PC-9 (cell line): ENCODE results near the gene NEDD8. TPM values are rescaled to one million over a fixed set of nuclear protein-coding genes. Genes with fewer than 3 reads are reported as not detected.

Source experiments
- Bru-seq: library from RNA; stranded (reverse); fragments of 400-500 nt; gene quantifications from one replicate; lab custom pipeline; 2021; lab: Mats Ljungman, UMichigan
- BruChase-seq, 2 experiments: library from RNA; stranded (reverse); fragments of 400-500 nt; gene quantifications; one replicate each; lab custom pipeline; 2021; lab: Mats Ljungman, UMichigan
- BruUV-seq: library from RNA; stranded (reverse); fragments of 400-500 nt; replicated peaks from 2 replicates; lab custom pipeline; 2021; lab: Mats Ljungman, UMichigan
- CTCF ChIA-PET: fragments of 300-600 bp; sonication (Branson Sonifier 250); formaldehyde crosslinking; loops from one replicate; lab custom pipeline; 2022; ENCODE audit warnings: antibody characterized with exemption; lab: Charles Lee
- POLR2A ChIA-PET: fragments of 300-600 bp; sonication (Branson Sonifier 250); formaldehyde crosslinking; loops from one replicate; lab custom pipeline; 2022; ENCODE audit warnings: antibody characterized with exemption; ENCODE audit not compliant: unreplicated experiment; lab: Charles Lee
- DNase-seq, 2 experiments: peaks; one replicate each; pipeline versions ENCODE4 v3.0.0 to v3.0.0-alpha.2; 2015 to 2022; ENCODE audit warnings: mixed read lengths in 1 of 2
- H2AFZ ChIP-seq: fragments of 200-600 bp; sonication (generic); 2 replicates; pipeline ENCODE4 v1.8.1; 2017; ENCODE audit warnings: antibody characterized with exemption
- H3F3A ChIP-seq: fragments of 200-600 bp; sonication (generic); 2 replicates; pipeline ENCODE4 v1.8.1; 2017; ENCODE audit warnings: antibody characterized with exemption, mild to moderate bottlenecking, low read depth; ENCODE audit not compliant: insufficient read depth
- H3K27ac ChIP-seq: fragments of 200-600 bp; sonication (generic); 2 replicates; pipeline ENCODE4 v1.6.1; 2016; ENCODE audit warnings: mixed run types
- H3K27me3 ChIP-seq: fragments of 200-600 bp; sonication (generic); 2 replicates; pipeline ENCODE4 v1.6.1; 2016; ENCODE audit warnings: low read depth, mixed run types; ENCODE audit not compliant: insufficient read depth
- H3K36me3 ChIP-seq: fragments of 200-600 bp; sonication (generic); 2 replicates; pipeline ENCODE4 v1.6.1; 2016; ENCODE audit warnings: low read depth, mixed run types
- H3K4me1 ChIP-seq: fragments of 200-600 bp; sonication (generic); replicated peaks from 2 replicates; pipeline ENCODE4 v1.6.1; 2016; ENCODE audit warnings: mixed run types; ENCODE audit not compliant: insufficient read depth
- H3K4me2 ChIP-seq: fragments of 200-600 bp; sonication (generic); 2 replicates; pipeline ENCODE4 v1.6.1; 2017; ENCODE audit warnings: mixed run types
- H3K4me3 ChIP-seq: fragments of 200-600 bp; sonication (generic); 2 replicates; pipeline ENCODE4 v1.6.1; 2016; ENCODE audit warnings: mixed run types
- H3K79me2 ChIP-seq: fragments of 200-600 bp; sonication (generic); 2 replicates; pipeline ENCODE4 v1.6.1; 2017; ENCODE audit warnings: low read depth, mixed run types
- H3K9me2 ChIP-seq: fragments of 200-600 bp; sonication (generic); 2 replicates; pipeline ENCODE4 v1.8.1; 2017; ENCODE audit warnings: mild to moderate bottlenecking; ENCODE audit not compliant: insufficient read depth
- H3K9me3 ChIP-seq: fragments of 200-600 bp; sonication (generic); 2 replicates; pipeline ENCODE4 v1.8.1; 2016; ENCODE audit warnings: low read depth; ENCODE audit not compliant: insufficient read depth
- H4K20me1 ChIP-seq: fragments of 200-600 bp; sonication (generic); 2 replicates; pipeline ENCODE4 v1.8.1; 2017; ENCODE audit not compliant: insufficient read depth
- EZH2 ChIP-seq: fragments of 200-600 bp; sonication (generic); IDR thresholded peaks from 2 replicates; pipeline ENCODE4 v1.8.0; 2017; ENCODE audit warnings: antibody characterized with exemption, low read depth
- intact Hi-C: fragments of 100-400 bp; cut with micrococcal nuclease; formaldehyde crosslinking; loops from one replicate; pipeline ENCODE4 v1.10.0; 2022; ENCODE audit not compliant: unreplicated experiment
- long read RNA-seq: library from polyadenylated mRNA; stranded (forward); transcript quantifications from one replicate; pipeline ENCODE4 v2.0.0, GENCODE V29; 2022
- total RNA-seq: library from RNA; stranded (reverse); gene quantifications from 2 replicates; pipeline ENCODE4 v1.2.3, GENCODE V29; 2021
- TF ChIP-seq, protein P1 (sequence below): fragments of 200-600 bp; sonication (generic); conservative IDR thresholded peaks from 2 replicates; pipeline ENCODE4 v1.6.1; 2017; ENCODE audit warnings: mixed run types, antibody characterized with exemption, mild to moderate bottlenecking, moderate library complexity

NEDD8 gene
- 134 and 179 TPM in 2 replicates for total RNA-seq
- percentile 95 among the genes with signal in this experiment for Bru-seq, nascent RNA
- percentile 97 among the genes with signal in this experiment for BruChase-seq, experiment 1, labeled RNA remaining after a 2-hour chase
- BruChase-seq, experiment 2, labeled RNA remaining after a 6-hour chase: percentile 98 among the genes with signal in this experiment
- long read RNA-seq, transcript NEDD8-201 (4 exons, 708 nt): major isoform, 195 of 210 reads
- long read RNA-seq, partial matches to known transcripts: 0 of 210 reads
- long read RNA-seq, other reads (novel, unspliced or antisense): 8 of 210 reads

DNA sequence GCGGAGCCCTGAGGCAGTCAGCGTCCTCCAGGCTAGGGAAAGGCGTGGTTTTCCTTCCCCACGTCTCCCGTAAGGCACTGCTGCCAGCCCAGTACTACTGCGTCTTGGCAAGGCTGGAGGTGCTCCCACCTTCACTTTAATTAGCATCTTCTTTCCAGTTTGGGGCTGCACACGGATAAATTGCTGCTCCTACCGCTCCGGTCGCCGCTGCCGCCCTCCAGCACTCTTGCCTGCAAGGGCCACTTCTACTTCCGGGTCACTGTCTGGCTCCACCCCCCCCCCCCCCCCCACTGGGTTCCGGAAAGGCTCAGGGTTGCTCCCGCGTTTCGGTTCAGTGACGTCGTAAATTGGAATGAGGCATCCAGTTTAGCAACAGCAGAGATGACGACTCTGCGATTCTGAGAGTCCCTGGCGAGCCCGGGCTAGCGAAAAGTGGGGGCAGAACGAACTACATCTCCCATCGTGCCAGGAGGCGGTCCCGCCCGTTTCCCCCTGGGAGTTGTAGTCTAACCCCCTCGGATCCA, at the start of gene NEDD8:
NEDD8 (minus strand) TSS at position 247 of the 524 bp plus-strand sequence; CDS start at position 147, 100 bp downstream.
- H3K27me3 ChIP-seq: no peaks in the 10 kb centered on the region
- intact Hi-C loops: no loop called here
- ChIA-PET CTCF (no interaction called here), POLR2A (no interaction called here)
- no peaks in the 10 kb centered on the region for H3K36me3 ChIP-seq
- H3K4me2 ChIP-seq: peak within 1 kb of the TSS; percentile 96
- H3K27ac ChIP-seq: peak within 1 kb of the TSS; percentile 59
- no TSS peak for BruUV-seq
- 0 out of 2 replicates have a peak, but pooled peaks cover 4% of the 10 kb centered on the region for H3F3A ChIP-seq
- peak; percentile 74 to 85 for DNase-seq
- TF ChIP-seq, protein P1, sequence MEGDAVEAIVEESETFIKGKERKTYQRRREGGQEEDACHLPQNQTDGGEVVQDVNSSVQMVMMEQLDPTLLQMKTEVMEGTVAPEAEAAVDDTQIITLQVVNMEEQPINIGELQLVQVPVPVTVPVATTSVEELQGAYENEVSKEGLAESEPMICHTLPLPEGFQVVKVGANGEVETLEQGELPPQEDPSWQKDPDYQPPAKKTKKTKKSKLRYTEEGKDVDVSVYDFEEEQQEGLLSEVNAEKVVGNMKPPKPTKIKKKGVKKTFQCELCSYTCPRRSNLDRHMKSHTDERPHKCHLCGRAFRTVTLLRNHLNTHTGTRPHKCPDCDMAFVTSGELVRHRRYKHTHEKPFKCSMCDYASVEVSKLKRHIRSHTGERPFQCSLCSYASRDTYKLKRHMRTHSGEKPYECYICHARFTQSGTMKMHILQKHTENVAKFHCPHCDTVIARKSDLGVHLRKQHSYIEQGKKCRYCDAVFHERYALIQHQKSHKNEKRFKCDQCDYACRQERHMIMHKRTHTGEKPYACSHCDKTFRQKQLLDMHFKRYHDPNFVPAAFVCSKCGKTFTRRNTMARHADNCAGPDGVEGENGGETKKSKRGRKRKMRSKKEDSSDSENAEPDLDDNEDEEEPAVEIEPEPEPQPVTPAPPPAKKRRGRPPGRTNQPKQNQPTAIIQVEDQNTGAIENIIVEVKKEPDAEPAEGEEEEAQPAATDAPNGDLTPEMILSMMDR: no peak
- no peak for TF ChIP-seq EZH2
- H3K9me3 ChIP-seq: no peaks in the 10 kb centered on the region
- H3K4me3 ChIP-seq: peak within 1 kb of the TSS; percentile 89
- H3K9me2 ChIP-seq: no peaks in the 10 kb centered on the region
- no peaks in the 10 kb centered on the region for H4K20me1 ChIP-seq
- H3K79me2 ChIP-seq: peaks cover 61% of the 10 kb centered on the region
- peak within 1 kb of the TSS; percentile 90 for H2AFZ ChIP-seq
- peaks cover 12% of the 10 kb centered on the region for H3K4me1 ChIP-seq

DNA sequence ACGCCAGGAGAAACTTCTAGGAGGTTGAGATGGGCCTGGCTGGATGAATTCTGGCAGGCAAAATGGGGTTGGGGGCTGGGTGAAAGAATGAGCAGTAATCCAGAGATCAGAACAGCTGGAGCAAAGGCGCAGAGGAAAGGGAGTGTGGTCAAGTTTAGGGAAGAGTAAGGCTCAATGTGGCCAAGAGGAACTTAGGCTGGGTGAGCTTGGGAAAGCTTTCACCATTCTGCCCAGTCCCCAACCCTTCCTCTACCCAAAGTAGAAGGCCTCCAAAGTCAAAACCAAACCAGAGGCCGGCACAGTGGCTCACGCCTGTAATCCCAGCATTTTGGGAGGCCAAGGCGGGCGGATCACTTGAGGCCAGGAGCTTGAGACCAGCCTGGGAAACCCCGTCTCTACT, 49.5 kb upstream of the NEDD8 start:
- H3K79me2 ChIP-seq: no peaks in the 10 kb centered on the region
- H3K9me3 ChIP-seq: no peaks in the 10 kb centered on the region
- no peak for TF ChIP-seq EZH2
- TF ChIP-seq, protein P1: no peak
- intact Hi-C loops: no loop called here
- ChIA-PET POLR2A (no interaction called here), CTCF (no interaction called here)
- DNase-seq: no peak
- no TSS peak for BruUV-seq
- H3K9me2 ChIP-seq: no peaks in the 10 kb centered on the region
- H3F3A ChIP-seq: peaks cover 7% of the 10 kb centered on the region; the same call in 1 of the 2 replicates
- H3K4me1 ChIP-seq: peaks cover 8% of the 10 kb centered on the region
- H3K36me3 ChIP-seq: no peaks in the 10 kb centered on the region
- no peaks in the 10 kb centered on the region for H3K27me3 ChIP-seq
- no peak overlapping the region for H2AFZ ChIP-seq
- no peak overlapping the region for H3K4me2 ChIP-seq
- H3K4me3 ChIP-seq: no peak overlapping the region
- H4K20me1 ChIP-seq: no peaks in the 10 kb centered on the region
- no peak overlapping the region for H3K27ac ChIP-seq

DNA sequence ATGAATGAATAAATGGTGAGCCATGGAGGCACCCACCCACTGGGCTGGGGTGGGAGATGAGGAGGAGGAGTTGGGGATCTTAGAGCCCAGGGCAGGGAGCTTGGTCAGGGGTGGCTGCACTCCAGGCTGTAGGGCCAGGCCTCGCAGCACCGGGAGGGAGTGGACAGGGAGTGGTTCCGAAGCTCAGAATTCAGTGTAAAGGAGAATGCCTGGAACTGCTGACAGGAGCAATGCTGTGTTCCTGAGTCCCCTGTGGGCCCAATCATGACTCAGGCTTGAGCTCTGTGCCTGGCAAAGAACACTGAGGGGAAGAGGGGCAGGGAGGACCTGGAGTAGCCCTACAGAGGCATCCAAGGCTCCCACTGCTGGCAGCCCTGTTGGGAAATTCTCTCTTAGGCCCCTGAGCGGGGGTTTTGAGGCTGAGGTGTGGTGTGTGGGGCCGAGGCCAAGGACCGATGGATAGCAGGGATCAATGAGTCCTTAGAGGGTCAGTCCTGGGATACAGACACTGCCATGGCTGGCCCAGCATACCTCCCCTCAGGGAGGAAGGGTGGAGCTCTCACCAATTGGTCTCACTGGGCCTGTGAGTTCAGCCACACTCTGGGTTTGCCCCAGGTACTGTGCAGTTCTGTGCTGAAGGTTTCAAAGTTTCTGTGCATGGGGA, 48.8 kb upstream of the NEDD8 start:
- intact Hi-C loops: no loop called here
- H4K20me1 ChIP-seq: no peaks in the 10 kb centered on the region
- H3K9me2 ChIP-seq: no peaks in the 10 kb centered on the region
- DNase-seq: no peak
- no peak overlapping the region for H2AFZ ChIP-seq
- H3F3A ChIP-seq: peaks cover 7% of the 10 kb centered on the region; the same call in 1 of the 2 replicates
- H3K4me2 ChIP-seq: no peak overlapping the region
- CTCF ChIA-PET: interaction anchor here (0.6 kb wide), 1 partner anchor 150 kb away, joined by 3 read pairs; no protein-coding TSS in a partner anchor
- H3K4me1 ChIP-seq: peaks cover 8% of the 10 kb centered on the region
- H3K79me2 ChIP-seq: no peaks in the 10 kb centered on the region
- BruUV-seq: no TSS peak
- no peak overlapping the region for H3K4me3 ChIP-seq
- H3K9me3 ChIP-seq: no peaks in the 10 kb centered on the region
- H3K36me3 ChIP-seq: no peaks in the 10 kb centered on the region
- H3K27ac ChIP-seq: no peak overlapping the region
- H3K27me3 ChIP-seq: no peaks in the 10 kb centered on the region
- TF ChIP-seq EZH2: no peak
- TF ChIP-seq, protein P1: no peak
- POLR2A ChIA-PET: interaction anchor here (0.6 kb wide), 2 partner anchors 9 to 35 kb away, joined by 9 to 18 read pairs; no protein-coding TSS in a partner anchor
